Measurements from ENCODE around the gene DDIT4.
"Not testable (repeated sequence)": the region's sequence is repeated elsewhere in the genome, so short reads cannot be mapped to it uniquely, and the experiment has no call there.

Gene DDIT4

DNA sequence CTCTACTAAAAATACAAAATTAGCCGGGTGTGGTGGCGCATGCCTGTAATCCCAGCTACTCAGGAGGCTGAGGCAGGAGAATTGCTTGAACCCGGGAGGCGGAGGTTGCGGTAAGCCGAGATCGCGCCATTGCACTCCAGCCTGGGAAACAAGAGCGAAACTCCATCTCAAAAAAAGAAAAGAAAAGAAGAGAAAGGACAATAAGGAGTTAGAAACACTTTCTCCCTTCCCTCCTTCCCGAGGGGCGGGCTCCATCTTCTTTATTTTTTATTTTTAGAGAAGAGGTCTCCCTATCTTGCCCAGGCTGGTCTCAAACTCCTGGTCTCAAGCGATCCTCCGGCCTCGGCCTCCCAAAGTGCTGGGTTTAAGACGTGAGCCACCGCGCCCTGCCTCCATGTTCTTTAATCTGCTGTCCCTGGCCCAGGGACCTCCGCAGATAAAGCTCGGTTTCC lies 23.1 kb downstream of the DDIT4 start:
- not testable (repeated sequence) for DNase-seq

DNA sequence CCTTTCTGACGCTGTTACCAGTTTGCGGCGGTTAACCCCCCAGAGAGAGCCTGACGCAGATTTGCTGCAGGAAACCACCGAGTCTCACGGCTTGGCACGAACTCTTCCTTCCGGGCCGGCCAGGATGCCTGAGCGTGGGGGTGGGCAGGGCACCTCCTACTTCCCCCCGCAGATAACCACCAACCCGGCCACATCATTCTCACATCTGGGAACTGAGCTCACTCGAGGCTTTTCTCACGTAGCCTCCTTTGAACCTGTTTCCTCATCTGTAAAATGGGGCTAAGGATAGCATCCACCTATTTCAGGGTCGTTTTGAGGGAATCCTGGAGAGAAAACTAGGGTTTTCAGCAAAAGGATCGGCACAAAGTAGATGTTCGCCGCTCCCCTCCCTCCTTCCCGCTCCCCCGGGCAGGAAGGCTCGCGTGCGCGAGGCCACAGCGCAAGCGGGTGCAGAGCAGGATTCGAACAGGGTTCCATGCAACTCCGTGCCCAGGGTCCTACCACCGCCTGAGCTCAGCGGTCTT lies 23.6 kb downstream of the DDIT4 start:
- no peak for DNase-seq

DNA sequence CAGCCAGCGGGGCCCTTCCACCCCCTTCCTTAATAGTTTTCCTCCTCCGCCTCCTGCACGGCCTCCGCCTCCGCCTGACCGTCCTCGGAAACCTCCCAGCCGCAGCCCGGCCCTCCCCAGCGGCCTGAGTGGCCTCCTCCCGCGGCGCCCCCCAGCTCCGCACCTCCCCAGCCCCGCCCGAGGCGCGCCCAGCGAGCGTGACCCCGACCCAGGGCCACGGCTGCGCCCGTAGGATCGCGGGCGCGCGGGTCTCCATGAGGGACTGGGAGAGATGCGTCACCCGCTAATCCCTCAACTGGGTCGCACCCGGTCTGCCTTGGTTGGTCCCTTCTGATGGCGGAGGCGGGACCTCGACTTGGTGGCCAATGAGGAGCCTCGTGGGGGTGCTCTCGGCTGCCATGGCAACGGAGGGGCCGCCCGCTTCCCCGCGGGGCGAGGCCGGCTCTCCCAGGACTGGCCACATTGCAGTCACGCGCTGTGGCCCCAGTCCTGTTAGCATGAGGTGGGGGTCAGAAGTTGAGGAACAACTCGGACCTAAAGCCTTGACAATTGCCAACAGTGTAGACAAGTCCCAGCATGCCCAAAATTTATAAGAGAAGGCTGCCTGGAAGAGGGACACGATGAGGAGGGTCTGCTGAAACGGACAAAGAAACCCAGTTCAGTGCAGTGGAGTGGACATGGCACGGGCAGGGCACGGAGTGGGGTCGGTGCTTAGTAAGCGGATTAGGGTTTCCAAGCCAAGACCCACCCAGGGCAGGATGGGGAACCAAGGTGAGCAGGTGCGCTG lies 24.3 kb downstream of the DDIT4 start:
- DNase-seq, result peak; percentile 10

DNA sequence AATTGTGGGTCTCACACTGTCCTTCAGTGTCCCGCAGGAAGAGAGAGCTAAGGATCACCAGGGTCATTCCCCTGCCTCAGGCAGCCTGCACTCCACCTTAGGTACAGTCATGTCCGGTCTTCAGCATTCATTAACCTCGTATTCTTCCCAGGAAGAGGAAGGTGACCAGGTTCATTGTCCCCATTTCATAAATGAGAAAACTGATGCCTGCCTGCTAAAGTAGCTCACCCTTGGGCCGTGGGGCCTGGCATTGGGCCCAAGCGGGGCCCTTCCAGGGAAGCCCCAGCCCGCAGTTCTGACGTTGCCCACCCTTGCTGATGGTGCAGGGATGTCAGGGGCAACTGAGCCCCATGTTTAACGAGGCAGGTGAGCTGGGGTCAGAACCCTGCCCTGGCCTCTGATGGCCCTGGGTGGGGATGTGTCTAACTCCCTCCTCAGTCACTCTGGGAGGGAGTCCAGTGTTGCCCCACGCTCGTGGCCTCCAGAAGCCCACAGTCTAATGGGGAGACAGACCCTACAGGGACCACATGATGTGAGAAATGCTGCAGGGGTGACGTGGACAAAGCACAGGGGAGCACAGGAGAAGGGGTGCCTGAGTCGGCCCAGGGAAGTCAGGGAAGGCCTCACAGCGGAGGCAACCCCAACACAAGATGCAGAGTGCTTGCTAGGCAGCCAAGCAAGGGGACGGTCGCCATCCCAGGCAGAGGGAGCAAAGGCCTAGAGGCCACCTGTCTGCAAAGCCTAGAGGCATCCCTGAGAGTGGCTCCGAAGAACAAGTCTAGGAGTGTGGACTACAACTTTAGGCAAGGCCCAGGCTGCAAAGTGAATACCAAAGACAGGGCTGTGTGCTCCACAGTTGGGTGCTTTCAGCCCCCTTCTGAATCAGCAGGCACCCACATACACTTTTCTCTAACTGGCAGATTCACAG lies 25.1 kb downstream of the DDIT4 start:
- no peak for DNase-seq

DNA sequence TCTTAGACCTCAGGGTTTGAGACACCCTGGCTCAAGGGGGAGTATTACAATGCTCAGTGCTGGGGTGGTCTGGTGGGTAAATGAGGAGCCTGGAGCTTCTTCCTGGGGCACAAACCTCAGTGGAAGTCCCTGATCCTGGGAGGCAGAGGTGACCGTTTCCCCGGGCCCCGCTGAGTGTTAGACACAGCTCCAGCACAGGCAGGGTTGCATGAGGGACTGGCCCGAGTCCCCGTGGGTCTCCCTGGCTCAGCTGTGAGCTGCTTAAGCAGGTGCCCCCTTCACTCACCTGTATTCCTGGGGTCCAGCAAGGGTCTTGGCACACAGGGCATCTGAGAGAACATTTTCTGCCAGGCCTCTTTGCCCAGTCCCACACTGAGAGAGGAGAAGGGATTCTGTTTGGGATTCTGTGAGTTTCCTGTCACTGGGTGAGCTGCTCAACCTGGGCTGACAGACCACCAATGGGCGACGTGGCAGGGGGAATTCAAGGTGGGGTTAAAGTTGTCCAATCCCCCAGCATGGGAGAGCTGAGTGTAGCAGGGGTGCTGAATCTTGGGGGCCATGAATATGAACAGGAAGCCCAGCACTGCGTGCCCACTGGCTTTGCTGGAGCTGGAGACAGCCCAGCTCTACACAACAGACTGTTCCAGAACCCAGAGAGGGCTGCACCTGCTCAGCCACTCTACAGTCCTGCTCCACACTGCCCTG lies 29.9 kb downstream of the DDIT4 start:
- no peak for DNase-seq

DNA sequence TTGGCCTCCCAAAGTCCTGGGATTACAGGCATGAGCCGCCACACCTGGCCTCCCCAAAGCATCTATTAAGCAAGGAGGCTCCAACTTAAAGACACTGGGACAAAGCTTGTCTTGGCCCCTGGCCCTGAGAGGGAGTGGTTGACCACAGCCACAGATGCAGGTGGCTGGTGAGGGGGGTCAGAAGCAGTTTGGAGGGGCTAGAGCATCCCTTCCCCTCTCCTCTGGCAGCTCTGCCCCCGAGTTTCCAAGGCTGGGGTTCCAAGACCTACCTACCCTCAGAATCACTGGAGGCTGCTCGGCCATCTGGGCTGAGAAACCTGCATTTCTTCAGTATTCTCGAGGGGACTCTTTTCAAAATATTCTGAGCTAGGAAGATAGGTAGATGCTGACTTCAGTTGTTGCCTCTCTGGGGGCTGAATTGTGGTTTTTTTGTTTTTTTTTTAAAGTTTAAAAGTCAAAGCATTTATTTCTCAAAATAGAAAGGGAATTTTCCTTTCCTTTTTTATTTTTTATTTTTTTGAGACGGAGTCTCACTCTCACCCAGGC lies 32.6 kb downstream of the DDIT4 start:
- DNase-seq, result no peak

DNA sequence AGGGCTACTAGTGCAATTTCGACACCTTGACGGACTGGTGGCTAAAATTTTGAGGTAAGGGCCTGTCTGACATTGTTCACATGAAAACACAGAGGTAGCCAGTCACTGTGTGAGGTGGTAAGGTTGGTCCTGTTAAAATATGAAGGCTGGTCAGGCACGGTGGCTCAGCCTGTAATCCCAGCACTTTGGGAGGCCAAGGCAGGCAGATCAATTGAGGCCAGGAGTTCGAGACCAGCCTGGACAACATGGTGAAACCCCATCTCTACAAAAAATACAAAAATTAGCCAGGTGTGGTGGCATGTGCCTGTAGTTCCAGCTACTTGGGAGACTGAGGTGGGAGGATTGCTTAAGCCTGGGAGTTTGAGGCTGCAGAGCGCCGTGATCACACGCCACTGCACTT lies 34.0 kb downstream of the DDIT4 start:
- DNase-seq, result not testable (repeated sequence)

DNA sequence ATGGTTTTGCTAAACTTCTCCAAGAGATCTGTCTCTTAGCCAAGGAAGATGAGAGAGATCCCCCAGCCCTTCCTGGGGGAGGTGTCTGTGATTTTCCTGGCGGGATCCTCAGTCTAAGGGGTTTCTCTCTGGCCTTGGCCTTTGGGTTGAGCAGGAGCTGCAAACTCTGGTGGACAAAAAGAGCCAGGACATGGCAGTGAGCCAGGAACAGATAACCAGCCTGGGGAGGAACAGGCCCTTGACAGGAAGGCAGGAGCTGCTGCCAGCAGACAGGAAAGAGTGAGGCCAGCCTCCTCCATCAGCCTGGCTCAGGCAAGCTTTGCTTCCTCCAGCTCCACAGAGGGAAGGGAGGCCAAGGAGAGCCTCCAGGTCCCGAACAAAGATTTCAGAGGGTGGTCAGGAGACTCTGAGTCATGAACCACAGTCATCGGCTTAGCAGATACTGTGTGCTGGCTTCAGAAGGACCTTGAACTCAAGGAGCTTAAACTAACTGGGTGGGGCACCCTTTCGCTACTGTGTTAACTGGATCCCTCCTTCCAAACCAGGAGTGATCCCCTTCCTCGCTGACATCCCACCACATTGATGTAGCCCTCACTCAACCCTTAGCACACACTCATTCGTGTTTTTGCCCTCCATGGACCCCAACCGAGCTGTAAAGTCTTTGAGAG lies 34.7 kb downstream of the DDIT4 start:
- DNase-seq, result no peak

DNA sequence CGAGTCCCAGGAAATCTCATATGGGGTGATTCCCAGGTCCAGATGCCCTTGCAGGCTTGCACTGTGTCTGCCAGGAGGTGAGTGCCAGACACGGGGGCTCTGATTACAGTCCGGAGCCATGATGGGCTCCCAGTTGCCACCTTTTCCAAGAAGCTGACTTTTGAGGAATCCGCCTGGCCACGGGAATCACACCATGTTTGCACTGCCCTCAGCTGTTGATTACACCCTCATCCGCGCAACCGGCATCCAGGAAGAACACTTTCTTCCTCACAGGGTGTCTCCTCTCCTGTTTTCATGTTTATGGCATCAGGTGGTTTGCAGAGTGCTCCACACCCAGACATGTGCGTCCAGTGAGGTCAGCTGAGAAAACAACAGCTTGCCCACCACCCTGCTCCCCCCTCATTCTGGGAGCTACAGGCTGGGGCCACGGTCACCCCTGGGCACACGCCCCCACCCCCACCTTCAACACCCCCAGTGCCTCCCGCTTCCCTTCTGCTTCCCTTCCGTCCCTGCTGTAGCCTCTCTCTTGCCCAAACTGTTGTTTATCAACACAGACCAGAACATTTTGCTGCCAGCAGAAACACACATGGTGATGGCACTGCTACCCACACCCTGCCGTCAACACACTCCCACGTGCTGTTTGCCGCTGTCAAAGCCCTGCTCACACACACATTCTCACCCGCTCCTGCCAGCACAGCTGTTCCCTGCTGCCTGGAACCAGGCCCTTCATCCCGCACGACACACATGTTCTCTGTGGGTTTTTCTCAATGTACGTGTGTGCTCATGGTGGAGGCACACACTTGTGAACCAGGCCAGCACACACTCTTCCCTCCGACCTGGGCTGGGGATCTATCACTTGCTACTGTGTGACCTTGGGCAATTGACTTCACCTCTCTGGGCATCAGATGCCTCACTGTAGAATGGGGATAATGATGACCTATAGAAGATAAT lies 35.8 kb downstream of the DDIT4 start:
- no peak for DNase-seq

DNA sequence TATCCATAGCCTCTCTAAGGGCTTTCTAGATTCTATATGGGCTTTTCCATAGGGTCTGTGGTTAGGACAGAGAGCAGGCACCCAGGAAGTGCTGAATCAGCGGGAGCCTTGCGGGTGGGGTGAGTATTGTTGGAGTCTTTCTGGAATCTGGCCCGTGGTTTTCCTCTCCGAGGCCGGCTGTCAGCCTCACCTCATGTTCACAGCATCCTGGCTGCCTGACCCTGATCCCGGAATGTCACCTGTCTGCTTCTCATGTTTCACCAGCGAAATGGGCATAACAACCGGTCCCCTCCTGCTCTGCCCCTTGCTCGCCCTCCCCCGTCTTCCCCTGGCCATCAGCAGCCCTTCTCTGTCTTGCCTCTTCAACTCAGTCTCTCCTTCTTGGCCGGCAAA lies 36.5 kb downstream of the DDIT4 start:
- no peak for DNase-seq

DNA sequence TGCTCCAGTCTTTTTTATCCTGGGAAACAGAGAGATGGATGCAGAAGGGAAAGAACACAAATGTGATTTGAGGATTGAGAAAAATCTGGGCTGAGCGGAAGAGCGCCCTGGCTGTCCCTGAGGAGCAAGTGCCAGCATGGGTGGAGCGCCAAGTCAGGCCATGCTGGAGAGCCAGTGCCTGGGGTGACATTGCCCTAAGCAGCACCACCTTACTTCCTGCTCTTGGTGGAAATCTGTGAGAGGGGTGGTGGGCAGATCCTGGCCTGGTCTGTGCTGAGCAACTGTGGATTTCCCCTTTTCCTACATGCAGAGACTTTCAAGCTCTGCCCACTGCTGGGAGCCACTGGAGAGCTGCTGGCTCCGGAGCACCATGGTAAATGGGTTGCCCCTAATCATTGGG lies 36.9 kb downstream of the DDIT4 start:
- DNase-seq, result no peak

DNA sequence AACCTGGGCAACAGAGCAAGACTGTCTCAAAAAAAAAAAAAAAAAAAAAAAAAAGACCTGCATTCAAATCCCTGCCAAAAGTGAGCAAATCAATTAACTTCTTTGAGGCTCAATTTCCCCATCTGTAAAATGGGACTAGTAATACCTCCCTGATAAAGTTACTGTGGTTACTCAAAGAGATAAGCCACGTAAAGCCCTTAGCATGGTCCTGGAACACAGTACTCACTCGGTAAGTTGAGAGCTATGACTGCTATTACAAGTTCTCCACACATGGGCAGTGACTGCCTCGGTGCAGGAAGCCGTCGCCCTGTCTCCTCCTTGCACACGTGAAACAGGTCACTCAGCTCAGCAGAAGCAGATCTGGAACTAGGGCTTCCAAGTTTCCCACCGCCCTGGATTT lies 37.9 kb downstream of the DDIT4 start:
- DNase-seq, result no peak

DNA sequence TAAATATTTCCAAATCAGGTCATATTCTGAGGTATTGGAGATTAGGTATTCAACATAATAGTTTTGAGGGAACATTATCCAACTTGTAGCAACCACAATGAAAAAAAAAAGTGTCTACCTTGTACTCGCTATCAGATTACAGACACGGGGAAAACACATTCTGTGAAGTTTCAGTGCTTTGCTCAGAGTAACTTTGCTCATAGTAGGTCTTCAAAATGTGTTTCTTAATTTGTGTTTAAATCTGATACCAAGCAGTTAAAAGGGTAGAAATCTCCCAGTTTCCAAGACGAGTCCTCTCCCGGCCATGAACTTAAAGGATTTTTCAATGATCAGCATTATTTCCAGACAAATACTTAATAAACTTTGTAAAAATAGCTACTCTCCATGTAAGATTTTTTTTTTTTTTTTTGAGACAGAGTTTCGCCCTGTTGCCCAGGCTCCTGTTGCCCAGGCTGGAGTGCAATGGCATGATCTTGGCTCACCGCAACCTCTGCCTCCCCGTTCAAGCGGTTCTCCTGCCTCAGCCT lies 39.2 kb downstream of the DDIT4 start:
- DNase-seq, result no peak

DNA sequence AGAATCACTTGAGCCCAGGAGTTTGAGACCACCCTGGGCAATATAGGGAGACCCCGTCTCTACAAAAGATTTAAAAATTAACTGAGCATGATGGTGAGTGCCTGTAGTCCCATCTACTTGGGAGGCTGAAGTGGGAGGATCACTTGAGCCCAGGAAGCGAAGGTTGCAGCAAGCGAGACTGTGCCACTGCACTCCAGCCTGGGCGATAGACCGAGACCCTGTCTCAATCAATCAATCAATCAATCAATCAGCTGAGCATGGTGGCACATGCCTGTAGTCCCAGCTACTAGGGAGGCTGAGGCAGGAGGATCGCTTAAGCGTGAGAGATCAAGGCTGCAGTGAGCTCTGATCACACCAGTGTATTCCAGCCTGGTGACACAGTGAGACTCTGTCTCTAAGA lies 40.5 kb downstream of the DDIT4 start:
- DNase-seq, result no peak

DNA sequence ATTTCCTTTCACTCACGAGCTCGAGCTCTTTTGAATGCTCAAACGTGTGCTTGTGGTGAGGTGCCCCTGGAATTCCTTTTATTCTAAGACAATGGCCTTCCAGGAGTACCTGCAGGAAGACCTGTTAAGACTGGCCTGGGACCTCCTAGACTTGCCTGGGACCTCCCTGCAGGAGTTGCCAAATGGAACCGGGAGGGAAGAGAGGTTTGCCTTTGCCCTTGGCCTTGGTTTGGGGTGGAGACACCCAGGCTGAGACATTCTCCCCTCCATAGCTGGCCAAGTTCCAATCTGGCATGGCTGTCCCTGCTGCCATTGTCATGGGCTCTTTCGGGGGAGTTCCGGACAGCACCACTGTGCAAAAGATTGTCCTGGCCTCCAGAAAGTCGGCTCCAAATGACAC lies 41.3 kb downstream of the DDIT4 start:
- DNase-seq, result no peak

DNA sequence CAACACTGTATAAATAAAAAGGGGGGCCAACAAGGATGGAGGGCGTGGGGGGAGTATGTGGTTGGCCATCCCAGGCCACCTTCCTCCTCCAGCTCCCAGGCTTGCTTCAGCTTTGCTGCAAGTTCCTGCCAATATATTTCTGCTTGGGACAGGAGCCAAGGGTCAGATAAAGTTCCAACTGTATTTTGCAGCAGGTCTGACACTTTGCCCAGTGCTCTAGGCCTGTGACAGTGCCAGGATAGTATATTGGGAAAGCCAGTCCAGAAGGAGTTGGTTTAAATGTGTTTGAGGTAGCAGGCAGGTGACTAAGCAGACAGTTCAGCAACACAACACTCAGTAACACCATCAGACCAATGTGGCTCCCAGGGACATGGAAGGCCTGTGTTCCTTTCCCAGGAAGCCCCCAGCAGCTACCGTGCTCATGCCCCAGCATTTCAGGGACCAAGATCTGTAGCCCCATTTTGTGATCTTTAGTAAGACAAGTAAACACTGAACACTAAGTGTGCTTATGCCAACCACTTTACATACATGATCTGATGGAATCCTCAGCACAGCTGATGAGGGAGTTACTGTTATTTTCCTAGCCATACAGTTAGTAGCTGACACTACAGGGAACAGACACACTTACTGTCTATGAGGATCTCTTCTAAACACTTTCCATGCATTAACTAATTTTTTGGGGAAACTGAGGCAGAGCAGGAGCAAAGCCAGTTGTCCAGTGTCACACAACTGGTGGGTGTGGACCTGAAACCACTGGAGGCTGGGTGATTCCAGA lies 42.1 kb downstream of the DDIT4 start:
- no peak for DNase-seq

DNA sequence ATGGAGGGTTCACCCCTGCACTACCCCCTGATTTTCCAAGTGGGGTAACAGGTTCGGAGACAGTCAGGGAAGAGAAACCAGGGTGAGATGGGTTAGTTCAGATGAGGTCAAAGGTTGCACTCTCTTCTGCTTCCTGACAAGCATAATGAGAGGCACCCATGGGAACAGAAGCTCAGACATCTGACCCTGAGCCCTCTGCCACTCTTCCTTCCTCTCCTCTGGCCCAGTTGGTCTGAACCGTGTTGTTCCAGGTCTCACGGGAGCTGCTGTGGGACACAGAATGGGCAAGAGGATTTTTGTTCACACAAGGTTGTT lies 42.6 kb downstream of the DDIT4 start:
- DNase-seq, result no peak

DNA sequence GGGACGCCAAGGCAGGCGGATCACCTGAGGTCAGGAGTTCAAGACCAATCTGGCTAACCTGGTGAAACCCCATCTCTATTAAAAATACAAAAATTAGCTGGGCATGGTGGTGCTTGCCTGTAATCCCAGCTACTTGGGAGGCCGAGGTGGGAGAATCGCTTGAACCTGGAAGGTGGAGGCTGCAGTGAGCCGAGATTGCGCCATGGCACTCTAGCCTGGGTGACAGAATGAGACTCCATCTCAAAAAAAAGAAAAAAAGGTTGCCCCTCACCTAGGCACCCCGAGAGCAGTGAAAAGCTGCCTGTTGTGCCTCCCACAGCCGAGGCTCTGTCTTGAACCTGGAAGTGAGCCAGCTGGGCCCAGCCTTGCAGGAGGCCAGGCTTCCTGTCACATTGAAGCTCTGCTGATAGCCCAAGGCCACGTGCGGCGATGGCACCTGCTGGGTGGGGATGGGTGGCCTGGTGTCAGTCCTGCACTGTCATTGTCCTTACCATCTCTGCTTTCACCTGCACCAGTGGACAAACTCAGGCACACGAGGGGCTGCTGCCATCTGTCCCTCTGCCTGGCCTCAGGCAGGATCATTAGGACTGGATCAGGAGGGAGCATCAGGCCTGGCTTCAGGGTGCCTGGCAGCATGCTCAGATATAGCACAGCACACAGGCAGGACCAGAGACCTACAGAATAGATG lies 43.2 kb downstream of the DDIT4 start:
- no peak for DNase-seq

DNA sequence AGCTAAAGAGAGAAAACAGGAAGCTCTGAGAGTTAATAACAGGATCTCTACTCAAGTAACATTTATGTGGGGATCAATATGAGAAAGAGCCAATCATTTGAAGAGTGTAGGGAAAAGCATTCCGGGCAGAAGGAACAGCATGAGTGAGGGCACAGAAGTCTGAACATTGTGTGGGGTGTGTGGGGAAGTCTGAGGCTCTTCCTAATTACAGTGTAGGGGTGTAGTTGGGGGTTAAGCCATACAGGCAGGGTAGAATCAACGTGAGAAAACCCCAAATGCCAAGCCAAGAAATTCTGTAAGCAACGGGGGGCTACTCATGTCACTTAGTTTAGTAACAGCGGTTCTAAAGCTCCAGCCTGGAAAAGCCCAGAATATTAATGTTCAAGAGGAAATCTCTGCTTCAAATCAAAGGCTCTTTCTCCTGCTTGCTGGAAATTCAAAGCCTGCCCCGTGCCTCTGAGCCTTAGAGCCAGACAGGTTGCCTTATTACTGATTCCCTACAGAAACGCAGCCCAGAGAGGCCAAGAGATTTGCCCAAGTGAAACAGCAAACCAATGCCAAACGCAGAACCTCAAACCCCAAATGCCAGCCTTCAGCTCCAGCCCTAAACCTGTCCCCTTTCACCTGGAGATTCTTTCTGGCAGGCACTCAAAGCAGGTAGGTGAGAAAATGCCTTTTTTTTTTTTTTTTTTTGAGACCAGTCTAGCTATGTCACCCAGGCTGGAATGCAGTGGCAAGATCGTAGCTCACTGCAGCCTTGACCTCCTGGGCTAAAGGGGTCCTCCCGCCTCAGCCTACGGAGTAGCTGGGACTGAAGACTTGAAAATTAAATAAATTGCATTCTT lies 44.9 kb downstream of the DDIT4 start:
- no peak for DNase-seq
